HG03558 (cell line): ENCODE measurements around the gene PRDM16.

ENCODE experiments used
- ATAC-seq: cut with Tn5 transposase; IDR thresholded peaks from one replicate; pipeline ENCODE4 v1.9.1; 2021; ENCODE audit warnings: moderate number of reproducible peaks; ENCODE audit not compliant: unreplicated experiment; ENCODE audit errors: extremely low read depth

The PRDM16 gene

DNA sequence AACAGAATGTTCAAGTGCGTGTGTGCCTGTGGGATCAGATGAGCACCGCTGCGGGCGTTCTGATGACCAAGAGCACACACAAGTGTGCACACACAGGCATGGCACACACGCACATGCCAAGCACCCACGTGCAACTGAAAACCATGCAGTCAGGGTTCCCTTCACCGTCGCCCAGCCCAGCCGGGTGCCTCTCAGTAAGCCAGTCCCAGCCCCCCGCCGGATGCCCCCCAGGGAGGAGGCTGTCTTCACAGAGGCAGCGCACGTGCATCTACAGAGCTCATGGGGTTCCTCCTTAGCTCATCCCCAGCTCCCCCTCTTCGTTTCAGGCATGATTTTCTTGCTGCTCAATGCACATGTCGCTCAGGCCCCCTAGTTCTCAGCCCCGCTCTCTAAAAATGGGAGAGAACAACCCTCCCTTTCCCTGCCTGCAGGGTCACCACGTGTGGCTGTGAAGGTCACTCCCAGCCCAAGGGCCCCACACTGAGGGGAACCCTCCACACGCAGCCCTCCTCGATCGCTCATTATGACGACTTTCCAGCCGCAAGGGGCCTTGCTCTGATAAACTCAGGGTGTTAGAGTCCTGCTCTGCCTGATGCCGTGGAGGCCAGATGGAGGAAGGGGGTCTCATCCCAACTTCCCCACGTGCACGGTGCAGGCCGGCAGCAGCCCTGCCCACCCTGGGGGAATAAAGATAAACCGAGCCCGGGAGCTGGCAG, 355.1 kb downstream of the PRDM16 start:
- no peak for ATAC-seq

DNA sequence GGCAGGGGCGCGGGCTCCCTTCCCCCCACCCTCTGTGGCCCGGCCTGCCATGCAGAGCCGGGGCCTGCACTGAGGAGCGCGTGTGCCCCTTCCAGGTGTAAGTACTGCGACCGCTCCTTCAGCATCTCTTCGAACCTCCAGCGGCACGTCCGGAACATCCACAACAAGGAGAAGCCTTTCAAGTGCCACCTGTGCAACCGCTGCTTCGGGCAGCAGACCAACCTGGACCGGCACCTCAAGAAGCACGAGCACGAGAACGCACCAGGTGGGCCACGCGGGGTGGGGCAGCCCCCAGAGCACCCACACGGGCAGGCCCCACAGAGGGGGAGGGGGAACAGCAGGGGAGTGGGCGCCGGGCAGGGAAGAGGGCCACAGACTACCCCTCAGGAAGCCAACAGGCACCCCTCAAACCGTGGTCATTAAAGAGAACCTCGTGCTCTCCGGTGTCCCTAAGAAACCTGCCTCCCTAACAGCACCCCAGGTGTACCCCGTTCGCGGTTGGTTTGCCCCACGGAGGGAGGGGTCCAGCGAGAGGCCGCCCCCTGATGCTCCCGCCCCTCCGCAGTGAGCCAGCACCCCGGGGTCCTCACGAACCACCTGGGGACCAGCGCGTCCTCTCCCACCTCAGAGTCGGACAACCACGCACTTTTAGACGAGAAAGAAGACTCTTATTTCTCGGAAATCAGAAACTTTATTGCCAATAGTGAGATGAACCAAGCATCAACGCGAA, 356.6 kb downstream of the PRDM16 start:
- no peak for ATAC-seq

DNA sequence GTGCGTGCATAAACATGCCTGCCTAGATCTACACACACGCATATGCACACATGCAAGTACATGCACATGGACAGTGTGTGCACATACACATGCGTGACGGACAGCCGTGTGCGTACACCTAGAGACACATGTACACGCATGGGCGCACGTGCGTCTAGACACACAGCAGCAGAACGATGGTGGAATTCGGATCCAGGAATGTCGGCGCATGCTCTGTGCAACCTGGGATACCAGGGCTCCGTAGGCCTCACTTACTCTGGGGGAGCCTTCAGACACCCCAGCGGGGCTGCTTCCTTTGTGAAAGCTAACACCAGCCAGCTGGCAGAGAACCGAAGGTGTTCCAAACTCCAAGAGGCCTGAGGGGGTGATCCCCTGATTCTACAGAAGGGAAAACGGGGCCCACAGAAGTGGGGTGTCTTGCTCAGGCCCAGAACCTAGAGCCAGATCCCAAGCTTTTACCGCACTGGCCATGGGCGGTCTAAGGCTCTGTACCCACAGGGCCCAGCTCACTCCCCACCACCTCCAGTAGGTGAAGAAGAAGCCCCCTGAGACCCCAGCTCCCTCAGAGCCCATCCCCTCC, 358.0 kb downstream of the PRDM16 start:
- no peak for ATAC-seq

DNA sequence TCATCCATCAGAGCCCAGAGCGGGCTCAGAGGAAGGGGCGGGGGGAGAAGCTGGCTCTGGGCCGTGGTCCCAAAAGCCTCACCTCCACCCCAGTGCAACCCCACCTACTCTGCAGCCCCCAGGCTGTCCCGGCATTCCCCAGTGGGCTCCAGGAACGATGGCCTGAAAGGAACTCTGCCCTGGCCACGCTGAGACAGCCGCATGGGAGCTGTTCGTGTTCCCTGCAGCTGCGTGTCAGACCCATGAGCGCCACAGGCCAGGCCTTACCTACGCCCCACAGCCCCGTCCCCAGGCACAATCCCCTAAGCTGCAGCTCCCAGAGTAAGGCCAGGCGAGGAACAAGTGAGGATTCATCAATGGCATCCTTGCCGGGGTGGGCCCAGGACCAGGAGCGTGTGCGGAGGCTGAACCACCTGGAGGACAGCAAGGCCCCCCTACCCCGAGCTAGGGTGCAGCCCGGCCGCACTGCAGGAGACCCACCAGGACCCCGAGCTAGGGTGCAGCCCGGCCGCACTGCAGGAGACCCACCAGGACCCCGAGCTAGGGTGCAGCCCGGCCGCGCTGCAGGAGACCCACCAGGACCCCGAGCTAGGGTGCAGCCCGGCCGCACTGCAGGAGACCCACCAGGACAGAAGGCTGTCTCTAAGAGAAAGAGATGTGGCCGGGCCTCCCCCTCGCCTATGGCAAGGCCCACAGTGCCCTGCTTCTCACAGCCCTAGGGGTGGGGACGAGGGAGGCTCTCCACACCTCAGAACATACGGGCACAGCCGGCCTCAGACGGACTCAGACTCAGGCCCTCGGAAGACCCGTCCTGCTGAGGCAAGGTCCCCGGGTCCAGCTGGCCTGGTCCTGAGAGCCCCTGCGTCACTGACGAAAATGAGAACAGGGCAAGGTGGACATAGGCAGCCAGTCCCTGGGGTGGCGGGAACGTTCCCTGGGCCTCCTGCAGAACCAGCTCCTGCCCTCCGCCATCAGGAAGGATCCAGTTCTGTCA, 359.0 kb downstream of the PRDM16 start:
- ATAC-seq: no peak

DNA sequence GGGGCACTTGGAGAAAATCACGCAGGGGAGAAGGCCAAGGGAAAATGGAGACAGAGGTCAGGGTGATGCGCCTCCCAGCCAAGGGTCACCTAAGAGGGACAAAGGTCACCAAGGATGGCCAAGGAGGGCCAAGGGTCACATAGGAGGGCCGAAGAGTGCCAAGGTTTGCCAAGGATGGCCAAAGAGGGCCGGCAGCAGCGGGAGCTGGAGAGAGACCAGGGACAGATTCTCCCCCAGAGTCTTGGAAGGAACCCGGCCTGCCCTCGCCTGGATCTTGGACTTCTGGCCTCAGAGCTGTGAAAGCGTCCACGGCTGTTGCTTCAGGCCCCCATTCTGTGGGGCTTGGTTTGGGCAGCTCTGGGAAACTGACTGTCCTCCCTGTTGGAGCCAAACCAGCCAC, 359.9 kb downstream of the PRDM16 start:
- ATAC-seq: no peak

DNA sequence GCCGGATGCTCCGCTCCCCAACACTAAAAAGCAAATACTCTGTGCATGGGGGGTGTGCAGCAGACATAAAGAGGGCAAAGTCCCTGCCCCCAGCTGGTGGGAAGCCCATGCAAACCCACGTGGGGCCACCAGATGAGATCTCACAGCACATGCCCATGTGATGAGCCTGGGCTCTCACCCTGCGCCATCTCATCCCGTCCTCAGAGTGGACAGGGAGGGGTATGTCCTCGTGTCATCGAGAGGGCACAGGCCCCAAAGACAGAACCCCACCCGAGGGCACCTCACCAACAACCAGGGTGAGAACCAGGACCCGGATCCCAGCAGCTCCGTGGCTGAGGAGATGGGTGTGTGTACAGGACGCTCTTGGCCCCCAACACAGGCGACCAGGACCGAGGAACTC, 360.3 kb downstream of the PRDM16 start:
- no peak for ATAC-seq

DNA sequence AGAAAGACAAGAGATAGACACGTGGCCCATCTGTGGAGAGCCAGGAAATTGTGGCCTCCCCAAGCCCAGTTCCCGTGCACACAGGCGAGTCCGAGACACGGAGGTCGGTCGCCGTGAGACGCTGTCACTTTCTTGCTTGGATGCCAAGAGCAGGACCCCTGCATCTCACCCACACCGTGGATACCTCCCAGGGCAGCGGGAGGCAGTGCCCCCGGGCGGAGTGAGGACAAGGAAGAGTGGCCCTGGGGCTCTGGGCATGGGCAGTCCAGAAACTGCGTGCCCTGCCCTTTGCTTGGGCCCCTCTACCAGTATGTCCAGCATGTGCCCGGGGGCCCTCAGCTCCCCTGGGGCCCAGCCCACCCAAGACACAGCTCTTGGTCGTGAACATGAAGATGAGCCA, 360.8 kb downstream of the PRDM16 start:
- no peak for ATAC-seq

DNA sequence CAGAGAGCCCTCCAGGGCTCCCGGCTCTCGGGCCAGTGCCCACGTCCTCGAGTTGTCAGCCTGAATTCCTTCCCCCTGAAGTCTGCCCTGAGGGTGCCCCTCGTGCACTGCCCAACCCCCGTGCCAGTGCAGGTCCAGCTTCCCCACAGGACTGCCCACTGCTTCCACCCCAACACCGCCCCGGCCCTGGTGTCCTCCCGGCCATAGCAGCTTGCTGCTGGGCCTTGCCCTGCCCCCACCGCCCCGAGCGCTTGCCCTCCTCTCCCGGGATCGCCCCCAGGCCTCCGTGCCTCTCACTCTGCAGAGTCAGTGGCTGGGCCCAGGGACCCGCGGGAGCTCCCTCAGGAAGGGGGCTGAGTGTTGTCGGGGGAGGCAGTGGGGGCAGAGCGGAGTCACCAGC, 361.4 kb downstream of the PRDM16 start:
- no peak for ATAC-seq

DNA sequence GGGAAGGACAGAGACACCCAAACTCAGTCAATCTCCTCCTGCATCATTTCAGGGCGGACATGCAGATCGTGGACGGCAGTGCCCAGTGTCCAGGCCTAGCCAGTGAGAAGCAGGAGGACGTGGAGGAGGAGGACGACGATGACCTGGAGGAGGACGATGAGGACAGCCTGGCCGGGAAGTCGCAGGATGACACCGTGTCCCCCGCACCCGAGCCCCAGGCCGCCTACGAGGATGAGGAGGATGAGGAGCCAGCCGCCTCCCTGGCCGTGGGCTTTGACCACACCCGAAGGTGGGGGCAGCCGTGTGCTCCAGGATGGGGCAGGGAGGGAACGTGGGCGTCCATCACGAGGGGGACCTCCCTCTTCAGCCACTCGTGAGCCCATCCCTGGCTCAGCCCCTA, 361.8 kb downstream of the PRDM16 start:
- no peak for ATAC-seq

DNA sequence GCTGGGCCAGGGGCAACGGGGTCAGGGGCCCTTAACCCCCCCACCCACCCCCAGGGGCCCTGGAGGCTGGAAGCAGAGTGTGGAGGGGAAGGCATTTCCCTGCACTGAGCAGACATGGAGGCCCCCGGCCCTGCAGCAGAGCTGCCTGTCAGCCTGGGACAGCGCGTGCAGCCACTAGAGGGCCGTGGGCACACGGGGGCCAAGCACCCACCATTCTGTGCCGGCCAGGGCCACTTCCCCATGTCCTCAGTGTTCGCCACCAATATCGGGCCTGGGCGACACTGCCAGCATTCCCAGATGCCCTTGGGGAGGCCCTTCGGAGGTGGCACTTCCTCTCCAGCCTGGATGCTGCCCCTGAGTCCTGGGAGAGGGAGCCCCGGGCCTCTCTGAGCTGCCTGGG, 362.3 kb downstream of the PRDM16 start:
- no peak for ATAC-seq

DNA sequence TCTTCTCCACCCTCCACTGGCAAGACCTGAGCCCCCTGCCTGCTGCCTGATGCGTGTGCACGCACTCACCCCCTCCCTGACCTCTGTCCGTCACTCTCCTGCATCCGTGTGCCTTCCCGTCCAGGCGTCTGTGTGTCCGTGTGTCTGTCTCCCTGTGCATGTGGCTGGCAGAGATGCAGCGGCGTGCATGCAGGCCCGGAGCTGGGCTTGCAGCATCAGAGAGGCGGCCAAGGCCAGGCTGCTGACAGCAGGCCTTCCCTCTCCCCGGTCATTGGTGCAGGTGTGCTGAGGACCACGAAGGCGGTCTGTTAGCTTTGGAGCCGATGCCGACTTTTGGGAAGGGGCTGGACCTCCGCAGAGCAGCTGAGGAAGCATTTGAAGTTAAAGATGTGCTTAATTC, 362.7 kb downstream of the PRDM16 start:
- no peak for ATAC-seq

DNA sequence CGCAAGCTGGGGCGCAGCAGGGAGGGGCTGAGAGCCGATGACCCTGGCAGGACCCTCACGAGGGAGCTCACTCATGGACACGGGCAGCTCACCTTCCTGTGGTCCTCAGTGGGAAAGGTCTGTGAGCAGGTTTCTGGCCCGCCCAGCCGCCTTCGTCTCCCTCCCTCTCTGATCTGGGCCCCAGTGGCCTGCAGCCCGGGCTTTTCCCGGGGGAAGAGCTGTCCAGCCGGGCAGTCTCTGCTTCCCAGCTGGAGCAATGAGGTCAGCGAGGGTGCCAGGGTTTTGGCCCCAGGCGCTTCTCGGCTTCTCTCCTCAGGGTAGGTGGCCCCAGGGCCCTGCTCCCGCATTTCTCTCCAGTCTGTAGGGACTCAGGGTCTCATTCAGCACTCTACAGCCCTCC, 363.3 kb downstream of the PRDM16 start:
- no peak for ATAC-seq

DNA sequence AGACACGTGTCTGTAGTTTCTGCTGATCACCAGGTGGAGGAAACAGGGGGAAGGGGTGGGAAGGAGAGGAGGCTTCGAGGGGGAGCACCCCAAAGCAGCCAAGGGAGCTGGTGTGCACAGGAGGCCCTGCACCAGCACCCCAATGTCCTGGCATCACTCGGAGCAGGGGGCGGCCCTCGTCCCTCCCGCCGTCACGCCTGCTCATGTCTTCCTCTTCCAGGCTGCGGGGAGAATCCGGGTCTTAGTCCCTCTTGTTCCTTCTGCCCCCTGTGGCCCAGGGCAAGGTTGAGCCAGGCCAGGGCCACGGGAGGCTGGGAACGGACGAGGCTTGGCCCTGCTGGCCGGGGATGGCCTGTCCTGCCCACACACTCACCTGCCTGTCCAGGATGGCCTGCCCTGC, 364.1 kb downstream of the PRDM16 start:
- no peak for ATAC-seq

DNA sequence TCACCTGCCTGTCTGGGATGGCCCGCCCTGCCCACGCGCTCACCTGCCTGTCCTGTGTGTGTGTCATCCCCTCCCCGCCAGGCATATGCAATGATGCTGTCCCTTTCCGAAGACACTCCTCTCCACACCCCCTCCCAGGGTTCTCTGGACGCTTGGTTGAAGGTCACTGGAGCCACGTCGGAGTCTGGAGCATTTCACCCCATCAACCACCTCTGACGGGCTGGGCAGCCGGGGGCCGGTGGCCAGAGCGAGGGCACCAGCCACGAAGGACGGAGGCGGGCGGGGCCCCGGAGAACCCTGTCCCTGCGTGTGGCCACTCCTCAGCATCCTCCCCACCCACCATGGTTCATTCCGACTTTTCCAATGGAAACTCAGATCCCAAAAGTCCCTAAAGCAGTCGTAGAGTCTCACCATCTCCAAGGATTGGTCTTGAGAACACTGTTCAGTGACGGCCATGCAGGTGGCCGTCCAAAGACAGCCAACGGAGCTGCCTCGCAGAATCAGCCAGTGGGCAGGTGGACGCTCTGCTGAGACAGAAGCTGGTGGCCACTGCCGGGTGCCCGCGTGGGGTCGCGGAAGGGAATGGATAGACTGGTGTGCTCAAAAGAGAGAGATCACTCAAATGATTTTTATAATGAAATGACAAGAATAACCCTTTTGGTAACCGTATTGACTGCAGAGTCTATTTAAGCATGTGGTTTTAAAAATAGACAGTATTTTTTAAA, 364.8 kb downstream of the PRDM16 start:
- ATAC-seq: no peak

DNA sequence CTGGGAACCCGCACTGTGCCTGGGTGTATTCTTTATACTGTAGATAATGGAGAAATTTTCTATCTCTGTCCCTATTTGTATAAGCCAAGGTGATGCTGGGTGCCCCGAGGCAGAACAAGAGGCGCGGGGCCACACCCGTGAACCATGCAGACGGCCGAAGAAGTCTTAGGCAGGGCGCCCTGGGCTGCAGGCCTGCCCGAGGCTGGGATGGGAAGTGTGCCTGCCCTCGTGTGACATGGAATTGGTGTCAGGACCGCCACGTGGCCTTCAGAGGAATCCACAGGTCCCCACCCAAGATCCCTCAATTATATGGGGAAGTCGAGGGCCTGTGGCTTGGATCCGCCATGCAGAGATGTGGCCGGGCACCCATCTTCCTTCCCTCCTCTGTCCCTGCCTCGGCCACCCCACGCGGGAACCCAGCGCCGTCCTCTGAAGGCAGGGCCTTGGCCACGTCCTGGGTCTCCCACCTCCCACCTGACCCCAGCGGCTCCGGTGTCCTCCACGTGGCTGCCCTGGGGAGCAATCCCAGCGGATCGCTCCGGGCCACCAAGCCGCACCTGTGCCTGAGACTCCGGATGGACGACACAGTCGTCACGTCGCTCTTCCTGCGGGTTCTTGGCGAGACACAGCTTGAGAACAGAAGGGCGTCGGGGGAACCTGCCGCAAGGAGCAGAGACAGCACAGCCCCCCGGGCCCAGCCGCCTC, 365.6 kb downstream of the PRDM16 start:
- ATAC-seq: no peak

DNA sequence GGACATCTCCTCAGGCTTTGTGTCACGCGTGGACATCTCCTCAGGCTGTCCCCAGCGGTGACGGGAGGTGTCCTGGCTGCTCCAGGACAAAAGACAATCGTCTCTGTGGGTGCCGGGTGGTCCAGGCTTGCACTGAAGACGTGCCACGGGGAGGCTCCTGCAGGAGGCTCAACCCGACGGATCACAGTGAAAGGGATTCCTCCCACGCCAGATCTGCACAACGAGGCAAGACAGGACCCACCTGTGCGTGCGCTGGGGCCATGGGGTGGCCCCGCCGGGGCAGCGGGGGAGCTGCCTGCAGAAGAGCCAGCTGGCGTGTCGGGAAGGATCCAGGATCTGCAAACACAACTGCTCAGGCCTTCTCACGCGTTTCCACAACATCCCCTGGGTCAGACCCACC, 366.7 kb downstream of the PRDM16 start:
- no peak for ATAC-seq

DNA sequence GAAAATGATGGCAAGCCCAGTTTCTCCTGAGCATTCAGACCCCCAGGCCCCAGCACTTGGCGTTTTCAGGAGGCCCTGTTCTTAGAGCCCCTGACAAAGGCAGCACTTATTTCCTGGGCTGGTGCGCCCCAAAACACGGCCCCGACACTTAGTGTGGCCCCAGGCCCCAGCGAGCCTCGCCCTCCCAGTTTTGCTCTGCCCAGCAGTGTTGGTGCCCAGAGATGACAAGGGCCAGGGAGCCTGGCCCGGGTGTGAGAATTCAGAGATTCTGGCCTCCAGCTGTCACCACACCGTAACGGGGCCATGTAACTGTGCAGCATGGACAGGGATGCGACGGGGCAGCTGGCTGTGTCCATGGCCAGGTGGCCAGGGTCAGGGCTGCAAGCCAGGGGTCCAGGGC, 367.4 kb downstream of the PRDM16 start:
- no peak for ATAC-seq

DNA sequence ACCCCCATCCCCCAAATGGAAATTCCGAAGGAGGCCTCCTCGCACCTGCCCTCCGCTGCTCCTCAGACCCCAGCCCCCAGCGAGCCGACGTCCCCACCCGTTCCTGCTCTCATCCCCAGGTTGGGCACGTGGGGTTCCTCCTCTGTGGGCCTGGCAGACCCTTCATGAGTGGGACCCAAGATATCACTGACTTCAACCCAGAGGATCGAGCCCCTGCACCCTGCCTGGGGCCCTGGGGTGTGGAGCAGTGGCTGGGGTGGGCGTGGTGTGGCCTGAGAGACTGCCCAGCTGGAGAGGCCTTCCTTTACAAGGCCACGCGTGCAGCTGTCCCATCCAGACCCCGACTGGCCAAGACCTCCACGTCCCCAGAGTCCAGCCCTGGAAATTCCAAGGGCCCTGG, 367.9 kb downstream of the PRDM16 start:
- ATAC-seq: no peak

DNA sequence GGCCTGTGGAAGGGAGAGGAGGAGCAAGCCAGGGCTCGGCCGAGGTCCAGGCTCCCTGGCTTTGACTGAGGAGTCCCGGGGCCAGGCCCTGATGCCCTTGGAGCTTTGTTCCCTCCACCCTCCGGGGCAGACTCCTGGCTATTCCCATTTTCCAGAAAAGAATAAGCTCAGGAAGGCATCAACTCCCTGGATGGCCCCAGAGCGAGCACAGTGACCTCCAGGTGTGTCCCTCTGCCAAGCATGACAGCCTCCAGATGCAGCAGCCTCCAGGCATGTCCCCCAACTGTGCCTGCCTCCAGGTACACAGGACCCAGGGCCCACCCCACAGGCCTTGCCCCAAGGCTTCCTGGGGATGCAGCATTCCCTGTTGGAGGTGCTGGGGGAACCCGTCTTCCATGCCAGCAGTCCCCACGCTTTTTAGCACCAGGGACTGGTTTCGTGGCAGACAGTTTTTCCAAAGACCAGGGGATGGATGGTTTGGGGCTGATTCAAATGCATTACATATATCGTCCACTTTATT, 369.7 kb downstream of the PRDM16 start:
- ATAC-seq: no peak
